ENCODE results near the gene SLC17A6.

The SLC17A6 gene

GRCh38 chr11:22405377-22405776 is 67.2 kb downstream of the SLC17A6 start:
- ChIA-PET POLR2A (no interaction called here), CTCF (no interaction called here)

GRCh38 chr11:22407267-22407666 is 69.1 kb downstream of the SLC17A6 start:
- no peak for DNase-seq (ENCODE audit: low read depth, low spot score)
- no peak overlapping the region for H3K4me3 ChIP-seq (ENCODE audit: low read depth, low read length)
- no peak for TF ChIP-seq CTCF (IDR thresholded peaks at IDR 0.05; ENCODE audit: insufficient read depth, low read length, missing control alignments)
- CTCF ChIA-PET = no interaction called here
- POLR2A ChIA-PET = no interaction called here

More at GRCh38 chr11:22405377-22405776, 67.2 kb downstream of the SLC17A6 start:
- DNase-seq (ENCODE audit: low read depth, low spot score) = no peak
- no peak overlapping the region for H3K4me3 ChIP-seq (ENCODE audit: low read depth, low read length)
- no peak for TF ChIP-seq CTCF (IDR thresholded peaks at IDR 0.05; ENCODE audit: insufficient read depth, low read length, missing control alignments)

DNA sequence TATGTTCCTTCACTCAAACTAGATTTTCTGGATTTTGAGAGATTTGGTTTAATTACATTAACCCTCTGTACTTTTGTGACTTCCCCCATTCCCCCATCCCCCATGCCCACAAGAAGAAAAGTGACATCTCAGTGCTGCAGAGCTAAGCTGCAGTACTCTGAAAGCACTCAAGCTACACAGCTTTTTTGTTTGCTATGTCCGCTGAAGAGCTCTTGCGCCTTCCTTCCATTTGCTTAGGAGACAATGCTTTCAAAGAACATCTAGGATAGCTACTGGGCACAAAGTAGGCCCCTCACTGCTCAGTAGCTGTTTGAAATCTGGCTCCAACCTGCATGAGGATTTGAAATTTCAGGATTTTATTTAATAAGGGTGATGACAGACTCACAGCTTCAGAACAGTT is 69.7 kb downstream of the SLC17A6 start:
- ChIA-PET POLR2A (no interaction called here), CTCF (no interaction called here)
- TF ChIP-seq CTCF (IDR thresholded peaks at IDR 0.05; ENCODE audit: insufficient read depth, low read length, missing control alignments) = no peak

GRCh38 chr11:22415476-22415875 is 77.3 kb downstream of the SLC17A6 start:
- ChIA-PET POLR2A (no interaction called here), CTCF (no interaction called here)
- no peak for DNase-seq (ENCODE audit: low read depth, low spot score)
- no peak overlapping the region for H3K4me3 ChIP-seq (ENCODE audit: low read depth, low read length)
- TF ChIP-seq CTCF (IDR thresholded peaks at IDR 0.05; ENCODE audit: insufficient read depth, low read length, missing control alignments) = no peak

More for the DNA sequence above, 69.7 kb downstream of the SLC17A6 start:
- DNase-seq (ENCODE audit: low read depth, low spot score) = no peak
- no peak overlapping the region for H3K4me3 ChIP-seq (ENCODE audit: low read depth, low read length)

GRCh38 chr11:22416462-22416861 is 78.3 kb downstream of the SLC17A6 start:
- no peak for TF ChIP-seq CTCF (IDR thresholded peaks at IDR 0.05; ENCODE audit: insufficient read depth, low read length, missing control alignments)
- CTCF ChIA-PET = no interaction called here
- H3K4me3 ChIP-seq (ENCODE audit: low read depth, low read length) = no peak overlapping the region
- no peak for DNase-seq (ENCODE audit: low read depth, low spot score)
- POLR2A ChIA-PET = no interaction called here

DNA sequence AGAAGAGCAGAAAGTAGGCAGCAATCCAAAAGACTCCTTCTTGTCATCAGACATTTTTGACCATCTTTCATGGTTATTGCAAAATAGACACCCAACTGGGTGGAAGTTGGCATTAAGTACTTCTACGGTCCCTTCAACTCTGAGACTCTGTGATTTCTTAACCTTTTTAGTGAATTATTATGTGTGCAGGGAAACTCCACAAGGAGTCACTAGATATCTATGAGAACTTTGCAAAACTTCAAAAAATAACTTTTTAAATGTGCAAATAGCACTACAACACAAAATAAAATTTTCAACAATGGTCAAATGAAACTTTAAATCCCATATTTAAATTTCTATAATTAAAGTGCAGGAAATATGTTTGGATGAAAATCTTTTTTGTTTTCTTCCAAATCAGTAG is 88.7 kb downstream of the SLC17A6 start:
- no peak for TF ChIP-seq CTCF (IDR thresholded peaks at IDR 0.05; ENCODE audit: insufficient read depth, low read length, missing control alignments)
- H3K4me3 ChIP-seq (ENCODE audit: low read depth, low read length) = no peak overlapping the region
- DNase-seq (ENCODE audit: low read depth, low spot score) = no peak
- CTCF ChIA-PET = interaction anchor here (1.2 kb wide), 1 partner anchor 111 kb away, joined by 4 read pairs; no protein-coding TSS in a partner anchor
- POLR2A ChIA-PET = no interaction called here

All from AG04449 (cell line).